Stomach (tissue), 4 donors: ENCODE results near the gene RAB31.

ENCODE experiments used
- EP300 ChIP-seq: sonication (generic); formaldehyde crosslinking; IDR thresholded peaks from one replicate; pipeline ENCODE4 v1.6.1; 2017; ENCODE audit warnings: antibody characterized with exemption
- POLR2A ChIP-seq, 4 donors: fragments of 450-650 bp; IDR thresholded peaks; one replicate each; pipeline ENCODE4 v1.6.1; 2016; ENCODE audit warnings: antibody characterized with exemption in 4 of 4, control low read depth in 2 of 4, mild to moderate bottlenecking in 1 of 4, moderate library complexity in 1 of 4
- POLR2AphosphoS5 ChIP-seq, 3 donors: sonication (generic); formaldehyde crosslinking; IDR thresholded peaks; one replicate each; pipeline ENCODE4 v1.6.1; 2016; ENCODE audit warnings: antibody characterized with exemption in 3 of 3
- TF ChIP-seq, protein P1 (sequence below), 7 experiments: fragments of 450-650 bp in 4 of 7; fragments of 200-600 bp in 3 of 7; sonication (generic) in 3 of 7; IDR thresholded peaks; one replicate each; pipeline ENCODE4 v1.5.1; 2016 to 2019; ENCODE audit warnings: antibody characterized with exemption in 7 of 7, control low read depth in 2 of 7, mild to moderate bottlenecking in 1 of 7

GRCh38 chr18:9817725-9818422 is 109.8 kb downstream of the RAB31 start:
- TF ChIP-seq EP300: no peak
- TF ChIP-seq, protein P1, sequence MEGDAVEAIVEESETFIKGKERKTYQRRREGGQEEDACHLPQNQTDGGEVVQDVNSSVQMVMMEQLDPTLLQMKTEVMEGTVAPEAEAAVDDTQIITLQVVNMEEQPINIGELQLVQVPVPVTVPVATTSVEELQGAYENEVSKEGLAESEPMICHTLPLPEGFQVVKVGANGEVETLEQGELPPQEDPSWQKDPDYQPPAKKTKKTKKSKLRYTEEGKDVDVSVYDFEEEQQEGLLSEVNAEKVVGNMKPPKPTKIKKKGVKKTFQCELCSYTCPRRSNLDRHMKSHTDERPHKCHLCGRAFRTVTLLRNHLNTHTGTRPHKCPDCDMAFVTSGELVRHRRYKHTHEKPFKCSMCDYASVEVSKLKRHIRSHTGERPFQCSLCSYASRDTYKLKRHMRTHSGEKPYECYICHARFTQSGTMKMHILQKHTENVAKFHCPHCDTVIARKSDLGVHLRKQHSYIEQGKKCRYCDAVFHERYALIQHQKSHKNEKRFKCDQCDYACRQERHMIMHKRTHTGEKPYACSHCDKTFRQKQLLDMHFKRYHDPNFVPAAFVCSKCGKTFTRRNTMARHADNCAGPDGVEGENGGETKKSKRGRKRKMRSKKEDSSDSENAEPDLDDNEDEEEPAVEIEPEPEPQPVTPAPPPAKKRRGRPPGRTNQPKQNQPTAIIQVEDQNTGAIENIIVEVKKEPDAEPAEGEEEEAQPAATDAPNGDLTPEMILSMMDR (IDR thresholded peaks at IDR 0.05): no peak
- TF ChIP-seq POLR2AphosphoS5 (IDR thresholded peaks at IDR 0.05): no peak
- TF ChIP-seq POLR2A (IDR thresholded peaks at IDR 0.05): no peak
